ENCODE data around the gene IL10RA.
A peak's percentile ranks its signal among the peaks of the same experiment; 100 is the strongest.

IL10RA gene

DNA sequence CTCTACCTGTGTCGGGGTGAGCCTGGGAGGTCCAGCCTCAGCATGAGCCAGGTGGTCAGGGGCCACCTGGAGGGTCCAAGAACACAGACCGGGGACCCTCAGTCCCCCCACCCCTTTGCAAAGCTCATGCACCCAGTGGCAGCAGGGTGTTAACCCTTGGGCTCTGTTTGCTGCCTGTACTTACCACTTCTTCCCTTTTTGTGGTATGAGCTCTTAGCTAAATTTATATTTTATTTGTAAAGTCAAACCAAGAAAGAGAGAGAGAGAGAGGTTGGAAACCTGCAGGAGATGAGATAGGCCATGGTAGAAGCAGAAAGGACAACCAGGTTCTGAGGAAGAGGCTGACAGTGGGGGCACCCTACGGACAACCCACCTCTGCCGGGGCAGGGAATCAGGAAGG lies 29.9 kb downstream of the IL10RA start:
- H3K36me3 Mint-ChIP-seq (ENCODE audit: low read depth), result peaks cover 44% of the 10 kb centered on the region
- H3K4me3 Mint-ChIP-seq, result peak overlapping the region; percentile 38
- H3K9me3 Mint-ChIP-seq, result peaks cover 61% of the 10 kb centered on the region
- H3K27me3 Mint-ChIP-seq (ENCODE audit: low read depth), result no peaks in the 10 kb centered on the region
- H3K4me1 Mint-ChIP-seq (ENCODE audit: low read depth), result peaks cover 37% of the 10 kb centered on the region
- peak overlapping the region; percentile 67 for H3K27ac Mint-ChIP-seq

DNA sequence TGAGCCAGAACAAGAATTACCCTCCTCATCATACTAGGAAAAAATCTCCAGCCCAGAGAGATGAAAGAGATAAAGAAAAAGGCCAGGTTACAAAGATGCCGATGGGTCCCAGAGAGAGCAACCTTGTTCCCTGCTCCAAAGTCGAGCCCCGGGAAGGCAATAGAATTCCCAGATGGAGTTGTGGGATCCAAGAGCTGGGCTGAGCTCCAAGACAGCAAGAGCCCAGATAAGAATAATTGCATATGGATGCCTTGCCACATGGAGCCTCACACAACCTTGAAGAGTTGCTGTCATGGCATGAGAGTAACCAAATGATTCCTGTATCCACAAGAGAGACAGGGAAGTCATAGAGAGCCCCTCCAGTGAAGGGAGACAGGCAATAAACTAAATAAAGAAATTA lies 30.9 kb downstream of the IL10RA start:
- Mint-ChIP-seq H3K27me3 (ENCODE audit: low read depth) (no peaks in the 10 kb centered on the region), H3K4me1 (ENCODE audit: low read depth) (peaks cover 30% of the 10 kb centered on the region), H3K27ac (no peak overlapping the region), H3K36me3 (ENCODE audit: low read depth) (peaks cover 44% of the 10 kb centered on the region), H3K4me3 (no peak overlapping the region), H3K9me3 (peaks cover 66% of the 10 kb centered on the region)

DNA sequence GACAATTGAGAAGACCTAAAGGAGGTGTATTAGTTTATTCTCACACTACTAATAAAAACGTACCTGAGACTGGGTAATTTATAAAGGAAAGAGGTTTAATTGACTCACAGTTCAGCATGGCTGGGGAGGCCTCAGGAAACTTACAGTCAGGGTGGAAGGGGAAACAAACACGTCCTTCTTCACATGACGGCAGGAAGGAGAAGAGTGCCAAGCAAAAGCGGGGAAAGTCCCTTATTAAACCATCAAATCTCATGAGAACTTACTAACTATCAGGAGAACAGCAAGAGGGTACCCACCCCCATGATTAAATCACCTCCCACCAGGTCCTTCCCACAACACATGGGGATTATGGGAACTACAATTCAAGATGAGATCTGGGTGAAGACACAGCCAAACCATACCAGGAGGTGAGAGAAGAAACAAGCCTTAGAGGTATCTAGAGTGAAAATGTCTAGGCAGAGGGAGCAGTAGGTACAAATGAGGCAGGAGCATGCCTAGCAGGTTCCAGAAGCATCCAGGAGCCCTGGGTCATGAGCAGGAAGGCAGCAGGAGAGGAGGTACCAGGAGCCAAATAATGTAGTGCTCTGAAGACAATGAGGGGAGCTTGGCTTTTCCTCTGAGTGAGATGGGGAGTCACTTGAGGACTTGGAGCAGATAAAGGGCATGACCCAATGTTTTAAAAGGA lies 31.6 kb downstream of the IL10RA start:
- Mint-ChIP-seq H3K27ac (no peak overlapping the region), H3K27me3 (ENCODE audit: low read depth) (no peaks in the 10 kb centered on the region), H3K9me3 (peaks cover 66% of the 10 kb centered on the region), H3K4me3 (no peak overlapping the region), H3K36me3 (ENCODE audit: low read depth) (peaks cover 44% of the 10 kb centered on the region), H3K4me1 (ENCODE audit: low read depth) (peaks cover 25% of the 10 kb centered on the region)

DNA sequence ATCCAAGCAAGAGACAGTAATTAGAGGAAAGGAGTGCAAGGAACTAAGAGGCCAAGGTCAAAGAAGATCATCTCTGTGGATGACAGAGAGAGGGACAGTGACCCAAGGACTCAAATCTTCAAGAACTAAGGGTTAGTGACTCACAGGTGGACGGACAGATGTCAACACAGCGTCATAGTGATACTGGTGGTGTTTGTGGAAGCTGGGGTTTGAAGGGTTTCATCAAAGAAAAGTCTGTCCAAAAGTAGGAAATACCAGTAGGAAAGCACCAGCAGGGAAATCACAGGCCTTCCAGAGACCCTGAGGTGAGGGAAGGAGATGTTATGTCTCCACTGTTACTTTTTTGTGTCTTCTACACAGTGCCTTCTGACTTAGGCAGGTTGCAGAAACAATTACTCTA lies 32.2 kb downstream of the IL10RA start:
- no peak overlapping the region for H3K27ac Mint-ChIP-seq
- peaks cover 66% of the 10 kb centered on the region for H3K9me3 Mint-ChIP-seq

DNA sequence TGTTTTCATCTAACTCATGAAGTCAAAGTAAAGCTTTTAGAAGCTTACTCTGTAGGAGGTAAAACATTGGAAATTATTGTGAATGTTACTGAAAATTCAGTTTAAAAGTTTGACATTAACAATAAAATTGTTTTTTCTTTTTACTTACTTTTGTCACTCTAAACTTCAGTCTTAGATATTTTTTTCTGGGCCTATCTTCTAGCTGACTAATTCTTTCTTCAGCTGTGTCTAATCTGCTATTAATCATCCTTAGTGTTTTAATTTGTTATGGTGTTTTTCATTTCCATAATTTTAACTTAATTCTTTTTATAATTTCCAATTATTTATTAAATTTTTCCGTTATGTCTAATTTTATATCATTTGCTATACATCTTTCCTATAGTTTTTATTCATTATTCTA lies 35.0 kb downstream of the IL10RA start:
- Mint-ChIP-seq H3K9me3 (peaks cover 60% of the 10 kb centered on the region), H3K4me1 (ENCODE audit: low read depth) (peaks cover 9% of the 10 kb centered on the region), H3K36me3 (ENCODE audit: low read depth) (peaks cover 39% of the 10 kb centered on the region), H3K27me3 (ENCODE audit: low read depth) (no peaks in the 10 kb centered on the region), H3K4me3 (no peak overlapping the region), H3K27ac (no peak overlapping the region)

More for the DNA sequence above, 32.2 kb downstream of the IL10RA start:
- H3K4me1 Mint-ChIP-seq (ENCODE audit: low read depth), result peaks cover 25% of the 10 kb centered on the region
- H3K4me3 Mint-ChIP-seq, result no peak overlapping the region
- H3K36me3 Mint-ChIP-seq (ENCODE audit: low read depth), result peaks cover 44% of the 10 kb centered on the region
- no peaks in the 10 kb centered on the region for H3K27me3 Mint-ChIP-seq (ENCODE audit: low read depth)

DNA sequence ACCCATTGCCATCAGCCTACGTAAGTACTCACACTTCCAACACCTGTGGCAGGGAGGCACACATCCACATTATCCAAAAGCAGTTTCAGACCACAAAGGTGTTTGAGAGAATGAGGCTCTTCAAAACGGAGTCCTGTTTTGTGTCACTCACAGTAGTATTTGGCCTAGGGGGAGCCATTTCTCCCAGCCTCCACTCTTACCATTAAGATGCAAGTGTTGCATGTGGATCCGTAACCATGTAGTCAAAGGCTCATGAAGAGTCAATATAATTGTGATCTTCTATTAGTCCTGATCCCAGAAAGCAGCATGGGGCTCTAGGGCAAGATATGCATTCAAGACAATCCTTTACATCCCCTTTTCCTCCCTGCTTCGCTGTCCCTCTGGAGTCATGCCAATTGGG lies 41.5 kb downstream of the IL10RA start:
- Mint-ChIP-seq H3K4me3 (no peak overlapping the region), H3K27me3 (ENCODE audit: low read depth) (peaks cover 16% of the 10 kb centered on the region), H3K4me1 (ENCODE audit: low read depth) (peaks cover 20% of the 10 kb centered on the region), H3K36me3 (ENCODE audit: low read depth) (peaks cover 12% of the 10 kb centered on the region), H3K9me3 (peaks cover 21% of the 10 kb centered on the region), H3K27ac (no peak overlapping the region)

DNA sequence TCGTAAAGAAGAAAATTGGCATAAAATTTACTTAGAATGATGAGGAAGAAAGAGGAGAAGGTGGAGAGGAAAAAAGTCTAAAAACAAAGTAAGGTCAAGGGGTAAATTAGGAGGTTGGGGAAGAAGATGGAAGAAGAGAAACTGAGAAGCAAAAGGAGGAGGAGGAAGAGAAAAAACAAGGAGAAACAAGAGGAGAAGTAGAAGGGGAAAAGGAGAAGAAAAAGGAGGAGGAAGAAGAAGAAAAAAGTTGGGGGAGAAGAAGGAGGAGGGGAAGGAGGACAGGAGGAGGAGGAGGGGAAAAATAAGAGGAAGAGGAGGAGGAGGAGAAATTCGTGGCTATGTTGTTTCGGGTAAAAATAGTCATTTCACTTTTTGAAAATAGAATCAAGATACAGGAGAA lies 42.4 kb downstream of the IL10RA start:
- H3K27me3 Mint-ChIP-seq (ENCODE audit: low read depth), result peaks cover 16% of the 10 kb centered on the region
- peaks cover 12% of the 10 kb centered on the region for H3K36me3 Mint-ChIP-seq (ENCODE audit: low read depth)
- no peak overlapping the region for H3K27ac Mint-ChIP-seq
- no peak overlapping the region for H3K4me3 Mint-ChIP-seq
- H3K4me1 Mint-ChIP-seq (ENCODE audit: low read depth), result peaks cover 25% of the 10 kb centered on the region
- H3K9me3 Mint-ChIP-seq, result peaks cover 21% of the 10 kb centered on the region

DNA sequence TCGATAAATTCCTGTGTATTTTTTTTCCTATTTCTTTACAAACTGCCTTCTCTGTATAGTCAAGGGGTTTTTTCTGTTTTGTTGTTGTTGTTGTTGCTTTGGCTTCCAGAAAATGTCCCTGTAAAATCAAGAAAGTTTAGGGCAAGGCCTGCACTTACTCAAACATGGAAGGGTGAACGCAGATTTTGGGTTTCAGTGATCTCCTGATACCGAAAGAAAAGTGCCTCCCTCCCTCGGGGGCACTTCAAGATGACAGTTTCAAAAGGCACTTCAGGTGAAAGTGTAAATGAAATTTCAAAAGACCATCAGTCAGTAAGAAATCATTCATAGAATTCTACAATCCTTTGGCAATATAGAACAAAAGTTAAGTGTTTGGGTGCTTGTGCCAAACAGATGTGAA lies 47.2 kb downstream of the IL10RA start:
- Mint-ChIP-seq H3K4me1 (ENCODE audit: low read depth) (peaks cover 33% of the 10 kb centered on the region), H3K36me3 (ENCODE audit: low read depth) (peaks cover 7% of the 10 kb centered on the region), H3K27me3 (ENCODE audit: low read depth) (peaks cover 11% of the 10 kb centered on the region), H3K4me3 (no peak overlapping the region), H3K27ac (peak overlapping the region; percentile 67), H3K9me3 (peaks cover 17% of the 10 kb centered on the region)

DNA sequence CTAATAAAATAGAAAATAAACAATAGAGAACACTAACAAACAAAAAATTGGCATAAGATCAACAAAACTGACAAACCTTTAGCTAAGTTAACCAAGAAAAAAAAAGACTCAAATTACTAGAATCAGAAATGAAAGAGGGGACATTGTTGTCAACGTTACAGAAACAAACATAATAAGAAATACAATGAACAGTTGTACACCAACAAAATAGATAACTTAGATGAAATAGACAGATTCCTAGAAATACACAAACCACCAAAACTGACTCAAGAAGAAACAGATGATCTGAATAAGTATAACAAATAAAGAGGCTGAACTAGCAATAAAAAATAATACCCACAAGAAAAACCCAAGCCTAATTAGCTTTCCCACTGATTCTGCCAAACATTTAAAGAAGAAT lies 55.9 kb downstream of the IL10RA start:
- Mint-ChIP-seq H3K27ac (peak overlapping the region; percentile 74), H3K36me3 (ENCODE audit: low read depth) (peaks cover 4% of the 10 kb centered on the region), H3K27me3 (ENCODE audit: low read depth) (no peaks in the 10 kb centered on the region), H3K4me1 (ENCODE audit: low read depth) (peaks cover 58% of the 10 kb centered on the region), H3K9me3 (peaks cover 4% of the 10 kb centered on the region), H3K4me3 (peak overlapping the region; percentile 35)

DNA sequence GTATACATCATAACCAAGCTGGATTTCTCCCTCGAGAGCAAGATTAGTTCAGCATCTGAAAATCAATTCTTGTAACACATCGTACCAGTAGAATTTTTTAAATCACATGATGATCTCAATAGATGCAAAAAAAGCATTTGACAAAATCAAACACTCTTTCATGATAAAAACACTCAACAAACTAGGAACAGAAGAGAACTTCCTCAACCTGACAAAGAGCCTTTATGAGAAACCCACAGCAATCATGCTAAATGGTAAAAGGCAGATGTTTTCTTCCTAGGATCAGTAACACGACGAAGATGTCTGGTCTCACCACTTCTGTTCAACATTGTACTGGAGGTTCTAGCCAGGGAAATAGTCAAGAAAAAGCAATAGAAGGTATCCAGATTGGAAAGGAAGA lies 56.6 kb downstream of the IL10RA start:
- Mint-ChIP-seq H3K4me3 (peak overlapping the region; percentile 21), H3K36me3 (ENCODE audit: low read depth) (peaks cover 4% of the 10 kb centered on the region), H3K27me3 (ENCODE audit: low read depth) (no peaks in the 10 kb centered on the region), H3K27ac (peak overlapping the region; percentile 45), H3K9me3 (no peaks in the 10 kb centered on the region), H3K4me1 (ENCODE audit: low read depth) (peaks cover 57% of the 10 kb centered on the region)

DNA sequence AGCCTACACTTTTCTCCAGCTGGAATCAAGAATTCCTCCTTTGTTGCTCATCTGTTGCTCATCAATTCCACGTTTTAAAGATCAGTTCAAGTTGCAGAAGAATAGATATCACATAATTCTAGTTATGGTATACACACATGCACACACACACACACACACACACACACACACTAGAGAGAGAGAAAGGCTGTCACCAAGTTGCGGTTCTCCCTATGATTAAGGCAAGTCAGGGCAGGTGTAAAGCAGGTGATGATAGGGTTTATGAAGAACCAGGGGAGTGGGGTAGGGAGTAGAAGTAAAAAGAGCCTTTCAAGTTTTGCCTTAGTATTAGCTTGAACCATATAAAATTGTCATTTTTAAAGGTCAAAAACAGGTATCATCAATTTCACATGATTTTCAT lies 59.0 kb downstream of the IL10RA start:
- Mint-ChIP-seq H3K4me3 (no peak overlapping the region), H3K9me3 (no peaks in the 10 kb centered on the region), H3K36me3 (ENCODE audit: low read depth) (peaks cover 3% of the 10 kb centered on the region), H3K27me3 (ENCODE audit: low read depth) (no peaks in the 10 kb centered on the region), H3K4me1 (ENCODE audit: low read depth) (peaks cover 62% of the 10 kb centered on the region), H3K27ac (peak overlapping the region; percentile 74)

DNA sequence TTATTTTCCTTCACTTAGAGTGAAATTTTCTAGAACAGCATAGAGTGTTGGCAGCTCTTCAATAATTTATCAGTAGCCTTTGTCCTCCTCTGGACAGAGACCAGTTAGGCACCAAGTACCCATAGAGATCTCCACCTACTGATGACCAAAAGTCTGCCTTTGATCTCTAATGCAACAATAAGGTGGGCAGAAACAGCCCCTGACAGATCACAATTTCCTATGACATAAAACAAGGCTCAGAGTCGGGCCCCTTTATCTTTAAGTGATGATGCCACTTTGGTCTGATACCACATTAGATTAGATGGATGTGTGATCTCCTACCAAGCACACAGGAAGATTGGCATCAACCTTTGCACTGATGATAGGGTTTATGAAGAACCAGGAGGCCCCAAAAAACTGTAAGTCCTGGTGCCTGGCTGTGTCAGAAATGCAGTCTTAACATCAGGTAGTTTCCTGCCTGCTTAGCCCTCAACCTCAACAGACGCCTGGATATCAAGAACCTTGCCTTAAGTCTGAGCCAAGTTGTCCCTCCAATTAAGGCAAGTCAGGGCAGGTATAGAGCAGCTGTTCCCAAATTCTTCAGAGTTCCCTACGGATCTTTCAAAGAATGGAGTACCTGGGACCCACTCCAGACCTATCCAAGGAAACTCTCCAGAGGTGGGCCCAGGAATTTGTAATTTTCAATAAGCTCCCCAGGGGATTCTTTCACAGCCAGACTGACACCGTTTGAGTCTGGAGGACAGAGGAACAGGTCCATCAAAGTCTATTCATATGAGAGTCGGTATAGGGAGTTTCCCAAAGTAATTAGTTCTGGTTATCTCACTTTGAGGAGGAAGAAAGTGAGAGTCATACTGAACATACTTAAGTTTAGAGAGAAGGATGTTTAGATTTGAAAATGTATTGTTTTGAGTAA lies 60.1 kb downstream of the IL10RA start:
- H3K9me3 Mint-ChIP-seq, result no peaks in the 10 kb centered on the region
- peak overlapping the region; percentile 74 for H3K27ac Mint-ChIP-seq
- no peaks in the 10 kb centered on the region for H3K27me3 Mint-ChIP-seq (ENCODE audit: low read depth)
- H3K36me3 Mint-ChIP-seq (ENCODE audit: low read depth), result peaks cover 3% of the 10 kb centered on the region
- H3K4me1 Mint-ChIP-seq (ENCODE audit: low read depth), result peaks cover 72% of the 10 kb centered on the region
- H3K4me3 Mint-ChIP-seq, result peak overlapping the region; percentile 50

DNA sequence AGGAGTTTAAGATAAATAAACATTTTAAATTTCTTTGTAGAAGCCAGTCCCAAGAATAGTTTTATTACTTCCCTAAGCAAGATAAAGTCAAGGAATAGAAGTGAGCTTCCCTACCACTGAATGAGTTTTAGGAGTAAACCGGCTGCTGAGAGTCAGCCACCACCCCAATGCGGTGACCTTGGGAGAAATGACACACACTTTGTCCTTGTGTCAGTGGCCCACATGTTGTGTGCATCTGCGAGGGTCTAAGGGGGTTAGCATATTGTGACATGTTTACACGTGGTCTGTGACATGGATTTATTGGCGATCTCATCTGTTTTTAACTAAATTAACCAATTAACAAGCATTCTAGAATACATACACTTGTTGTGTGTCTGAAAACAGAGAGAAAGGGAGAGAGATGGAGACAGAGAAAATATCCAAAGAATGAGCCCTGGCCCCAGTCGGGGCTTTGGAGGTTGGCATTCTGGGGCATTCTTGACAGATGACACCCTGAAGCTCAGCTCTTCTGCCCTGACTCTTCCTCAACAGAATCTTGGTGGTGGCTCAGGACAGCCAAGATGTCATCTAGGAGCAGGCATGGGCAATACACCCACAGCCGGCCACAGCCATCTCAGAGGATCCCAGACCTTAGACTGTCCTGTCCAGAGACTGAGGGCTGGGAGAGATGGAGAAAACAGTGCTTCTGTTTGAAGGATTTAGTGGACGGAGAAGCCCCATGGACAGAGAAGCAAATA lies 60.9 kb downstream of the IL10RA start:
- Mint-ChIP-seq H3K9me3 (no peaks in the 10 kb centered on the region), H3K27ac (peak overlapping the region; percentile 74), H3K4me1 (ENCODE audit: low read depth) (peaks cover 73% of the 10 kb centered on the region), H3K27me3 (ENCODE audit: low read depth) (no peaks in the 10 kb centered on the region), H3K36me3 (ENCODE audit: low read depth) (peaks cover 5% of the 10 kb centered on the region), H3K4me3 (peak overlapping the region; percentile 50)

DNA sequence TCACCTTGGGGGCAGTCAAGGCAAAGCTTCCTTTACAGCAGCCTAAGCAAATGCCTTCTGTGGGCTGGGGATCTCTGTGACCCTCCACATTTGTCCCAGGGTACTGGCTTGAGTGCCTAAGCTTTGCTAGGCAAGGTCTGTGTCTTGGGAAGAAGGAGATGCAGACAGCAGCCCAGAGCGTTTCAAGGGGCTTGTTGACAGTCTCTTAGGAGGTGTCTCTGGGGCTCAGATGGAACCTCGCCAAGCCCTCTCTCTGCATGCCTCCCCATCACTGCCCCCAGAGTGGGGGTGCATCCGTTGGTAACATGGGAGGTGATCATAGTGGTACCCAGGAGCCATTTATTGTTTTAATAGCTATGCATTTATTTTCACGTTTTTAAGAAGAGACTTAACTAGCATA lies 61.6 kb downstream of the IL10RA start:
- Mint-ChIP-seq H3K36me3 (ENCODE audit: low read depth) (peaks cover 5% of the 10 kb centered on the region), H3K4me3 (no peak overlapping the region), H3K27me3 (ENCODE audit: low read depth) (no peaks in the 10 kb centered on the region), H3K4me1 (ENCODE audit: low read depth) (peaks cover 74% of the 10 kb centered on the region), H3K9me3 (no peaks in the 10 kb centered on the region), H3K27ac (no peak overlapping the region)

All from T-helper 1 cell treated with Interleukin-12 subunit alpha and Interleukin-12 subunit beta and Interleukin-4 antibody, amounts not matched to agents 30 μg/mL and 1 μg/mL, for 36 hours (primary cell).